C4-2B (cell line): ENCODE data around the gene RABEP1.

Source experiments
- ZFX ChIP-seq: fragments of 450-650 bp; IDR thresholded peaks from 2 replicates; pipeline ENCODE4 v1.6.1; 2017
- TF ChIP-seq, protein P1 (sequence below): fragments of 450-650 bp; conservative IDR thresholded peaks from 2 replicates; pipeline ENCODE4 v1.5.1; 2017; ENCODE audit warnings: mild to moderate bottlenecking

DNA sequence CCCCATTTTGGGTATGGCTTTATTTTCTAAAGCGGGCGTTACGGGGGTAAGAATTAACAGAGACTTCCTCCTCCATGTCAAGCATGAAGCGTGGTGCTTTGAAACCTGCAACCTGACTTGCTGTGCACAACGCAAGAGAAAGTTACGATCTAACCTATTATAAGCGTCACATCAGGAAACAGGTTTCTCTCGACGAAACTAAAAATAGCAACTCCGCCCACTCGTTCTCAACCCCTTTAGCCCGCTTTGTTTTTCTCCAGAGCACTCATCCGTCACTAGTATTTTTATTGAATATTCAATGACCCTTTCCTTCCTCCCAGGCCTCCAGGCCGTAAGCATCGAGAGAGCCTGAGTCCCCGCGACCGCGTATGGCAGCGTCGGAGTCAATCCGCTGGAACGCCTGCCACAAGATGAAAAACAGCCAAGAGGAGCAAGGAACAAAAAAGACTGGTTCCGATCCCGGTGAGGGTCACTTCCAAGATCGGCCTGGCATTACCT is 136.8 kb downstream of the RABEP1 start:
- TF ChIP-seq, protein P1, sequence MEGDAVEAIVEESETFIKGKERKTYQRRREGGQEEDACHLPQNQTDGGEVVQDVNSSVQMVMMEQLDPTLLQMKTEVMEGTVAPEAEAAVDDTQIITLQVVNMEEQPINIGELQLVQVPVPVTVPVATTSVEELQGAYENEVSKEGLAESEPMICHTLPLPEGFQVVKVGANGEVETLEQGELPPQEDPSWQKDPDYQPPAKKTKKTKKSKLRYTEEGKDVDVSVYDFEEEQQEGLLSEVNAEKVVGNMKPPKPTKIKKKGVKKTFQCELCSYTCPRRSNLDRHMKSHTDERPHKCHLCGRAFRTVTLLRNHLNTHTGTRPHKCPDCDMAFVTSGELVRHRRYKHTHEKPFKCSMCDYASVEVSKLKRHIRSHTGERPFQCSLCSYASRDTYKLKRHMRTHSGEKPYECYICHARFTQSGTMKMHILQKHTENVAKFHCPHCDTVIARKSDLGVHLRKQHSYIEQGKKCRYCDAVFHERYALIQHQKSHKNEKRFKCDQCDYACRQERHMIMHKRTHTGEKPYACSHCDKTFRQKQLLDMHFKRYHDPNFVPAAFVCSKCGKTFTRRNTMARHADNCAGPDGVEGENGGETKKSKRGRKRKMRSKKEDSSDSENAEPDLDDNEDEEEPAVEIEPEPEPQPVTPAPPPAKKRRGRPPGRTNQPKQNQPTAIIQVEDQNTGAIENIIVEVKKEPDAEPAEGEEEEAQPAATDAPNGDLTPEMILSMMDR: no peak
- peak; percentile 63 for TF ChIP-seq ZFX
